Coronary artery (tissue), 2 donors: ENCODE data around the gene PDE4A.
"Not testable (repeated sequence)": the region's sequence is repeated elsewhere in the genome, so short reads cannot be mapped to it uniquely, and the experiment has no call there.

Source experiments
- DNase-seq: peaks from one replicate; pipeline ENCODE4 v3.0.0-alpha.2; 2017; ENCODE audit warnings: low spot score
- H3K27ac ChIP-seq, 2 donors: fragments of 200-600 bp; sonication (generic); one replicate each; pipeline ENCODE4 v1.5.1; 2016 to 2019
- H3K4me3 ChIP-seq: fragments of 200-600 bp; sonication (generic); 2 replicates; pipeline ENCODE4 v1.5.1; 2016; ENCODE audit warnings: mild to moderate bottlenecking, moderate library complexity
- CTCF ChIP-seq: fragments of 200-600 bp; sonication (generic); IDR thresholded peaks from one replicate; pipeline ENCODE4 v1.5.1; 2019; ENCODE audit warnings: antibody characterized with exemption

The PDE4A gene

GRCh38 chr19:10404888-10405820 is 15.2 kb upstream of the PDE4A start:
- peak overlapping the region; percentile 97 for H3K4me3 ChIP-seq
- TF ChIP-seq CTCF = no peak
- H3K27ac ChIP-seq = no peak overlapping the region
- DNase-seq = no peak

- no peak overlapping the region for H3K4me3 ChIP-seq
- DNase-seq = no peak
- H3K27ac ChIP-seq = no peak overlapping the region
- TF ChIP-seq CTCF = no peak
These were observed 14.1 kb upstream of the PDE4A start for GRCh38 chr19:10406191-10406590.

GRCh38 chr19:10407096-10407495 is 13.2 kb upstream of the PDE4A start:
- no peak for DNase-seq
- no peak for TF ChIP-seq CTCF
- Histone ChIP-seq H3K27ac (no peak overlapping the region), H3K4me3 (no peak overlapping the region)

- Histone ChIP-seq H3K4me3 (no peak overlapping the region), H3K27ac (peak overlapping the region in 1 of 2 donors; percentile 54)
- DNase-seq = no peak
- TF ChIP-seq CTCF = no peak
These were observed 11.6 kb upstream of the PDE4A start for GRCh38 chr19:10408511-10409283.

GRCh38 chr19:10411224-10411623 is 9.1 kb upstream of the PDE4A start:
- not testable (repeated sequence) for H3K4me3 ChIP-seq, DNase-seq, H3K27ac ChIP-seq

GRCh38 chr19:10412257-10412977 is 7.9 kb upstream of the PDE4A start:
- Histone ChIP-seq H3K4me3 (no peak overlapping the region), H3K27ac (no peak overlapping the region)
- TF ChIP-seq CTCF = no peak
- no peak for DNase-seq

GRCh38 chr19:10416083-10416379 is 4.3 kb upstream of the PDE4A start:
- peak overlapping the region; percentile 62 for H3K4me3 ChIP-seq
- DNase-seq = no peak
- TF ChIP-seq CTCF = no peak
- H3K27ac ChIP-seq = no peak overlapping the region
